Mucosa of descending colon (tissue), 3 donors: Measurements from ENCODE around the gene PTP4A2. TPM values are rescaled to one million over a fixed set of nuclear protein-coding genes. Genes with fewer than 3 reads are reported as not detected.
"Not testable (repeated sequence)": the region's sequence is repeated elsewhere in the genome, so short reads cannot be mapped to it uniquely, and the experiment has no call there.

ENCODE experiments used
- ATAC-seq: fragments of 200-7000 bp; cut with Tn5 transposase; one replicate; pipeline ENCODE4 v1.9.1; 2020; ENCODE audit warnings: mild to moderate bottlenecking, moderate library complexity
- DNase-seq, 3 donors: peaks; one replicate each; pipeline ENCODE4 v3.0.0-alpha.2; 2020
- H3K36me3 ChIP-seq: fragments of 200-600 bp; one replicate; pipeline ENCODE4 v1.8.0; 2021; ENCODE audit warnings: low read depth, mild to moderate bottlenecking
- H3K4me1 ChIP-seq: fragments of 200-600 bp; one replicate; pipeline ENCODE4 v1.8.0; 2021; ENCODE audit warnings: low read depth, mild to moderate bottlenecking
- H3K4me3 ChIP-seq: fragments of 200-600 bp; one replicate; pipeline ENCODE4 v1.8.0; 2021; ENCODE audit warnings: mild to moderate bottlenecking
- H3K9me3 ChIP-seq: fragments of 200-600 bp; one replicate; pipeline ENCODE4 v1.8.0; 2021; ENCODE audit warnings: mild to moderate bottlenecking
- intact Hi-C, 2 donors: fragments of 100-400 bp; cut with DNase I in 1 of 2; cut with micrococcal nuclease in 1 of 2; formaldehyde crosslinking; loops; one replicate each; pipeline versions ENCODE4 v1.11.0 to v1.11.1; 2022; cut with DNase I, micrococcal nuclease
- total RNA-seq, 3 donors: library from RNA; stranded (reverse); fragmentation: NEBNext Ultra II Directional in 2 of 3; extraction: Animal tissue kit (Norgen Biotek cat#: 25700) in 2 of 3; gene quantifications; one replicate each; pipeline versions ENCODE4 v1.2.1 to v1.2.4, GENCODE V29; 2021 to 2023
- TF ChIP-seq, protein P1 (sequence below): fragments of 200-600 bp; IDR thresholded peaks from one replicate; pipeline ENCODE4 v1.8.0; 2022; ENCODE audit warnings: antibody characterized with exemption, mild to moderate bottlenecking
- donor health status: DM: no; HTN: no; CAD: no; lungs with moderate emphysema.
- donor health status: DM: no; HTN: no; CAD: no.
- donor health status: DM: no; HTN: yes; CAD: no.

The PTP4A2 gene
- total RNA-seq, 3 donors from 2014 or later: 211 to 307 (median 298) TPM

DNA sequence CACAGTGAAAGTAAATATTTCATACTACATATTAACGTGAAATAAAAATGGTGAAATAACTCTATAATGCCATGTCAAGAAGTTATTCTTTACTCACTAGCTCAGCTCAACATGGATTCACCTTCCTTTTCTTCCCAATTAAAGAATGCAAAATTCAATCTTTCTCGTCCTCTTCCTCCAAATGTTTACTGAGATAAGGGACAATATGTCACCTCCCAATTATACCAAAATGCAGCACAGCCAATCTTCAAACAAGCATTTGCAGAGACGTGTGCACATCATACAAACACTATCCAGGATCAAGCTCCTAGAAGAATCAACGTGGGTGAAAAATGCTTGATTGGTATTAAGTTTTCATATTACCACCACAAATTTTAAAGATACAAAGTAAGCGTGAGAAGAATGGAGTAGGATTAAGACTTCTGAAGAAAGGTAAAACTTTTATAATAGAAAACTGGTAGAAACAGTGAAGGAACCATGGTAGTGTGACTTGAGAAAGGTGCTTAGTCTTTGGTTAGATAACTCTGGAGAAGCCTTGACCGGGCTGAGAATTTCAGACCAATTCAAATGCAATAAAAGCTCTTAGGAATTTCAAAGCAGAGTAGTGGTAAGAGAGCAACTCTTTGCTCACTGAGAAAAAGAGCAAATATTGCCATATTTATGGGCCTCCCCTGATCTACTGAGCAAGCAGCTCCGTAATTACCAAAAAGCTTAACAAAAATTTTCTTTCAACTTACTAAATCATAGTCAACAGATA, 7.2 kb downstream of the PTP4A2 start:
- intact Hi-C loops: no loop called here
- no peak for ATAC-seq
- no peaks in the 10 kb centered on the region for H3K36me3 ChIP-seq
- TF ChIP-seq, protein P1, sequence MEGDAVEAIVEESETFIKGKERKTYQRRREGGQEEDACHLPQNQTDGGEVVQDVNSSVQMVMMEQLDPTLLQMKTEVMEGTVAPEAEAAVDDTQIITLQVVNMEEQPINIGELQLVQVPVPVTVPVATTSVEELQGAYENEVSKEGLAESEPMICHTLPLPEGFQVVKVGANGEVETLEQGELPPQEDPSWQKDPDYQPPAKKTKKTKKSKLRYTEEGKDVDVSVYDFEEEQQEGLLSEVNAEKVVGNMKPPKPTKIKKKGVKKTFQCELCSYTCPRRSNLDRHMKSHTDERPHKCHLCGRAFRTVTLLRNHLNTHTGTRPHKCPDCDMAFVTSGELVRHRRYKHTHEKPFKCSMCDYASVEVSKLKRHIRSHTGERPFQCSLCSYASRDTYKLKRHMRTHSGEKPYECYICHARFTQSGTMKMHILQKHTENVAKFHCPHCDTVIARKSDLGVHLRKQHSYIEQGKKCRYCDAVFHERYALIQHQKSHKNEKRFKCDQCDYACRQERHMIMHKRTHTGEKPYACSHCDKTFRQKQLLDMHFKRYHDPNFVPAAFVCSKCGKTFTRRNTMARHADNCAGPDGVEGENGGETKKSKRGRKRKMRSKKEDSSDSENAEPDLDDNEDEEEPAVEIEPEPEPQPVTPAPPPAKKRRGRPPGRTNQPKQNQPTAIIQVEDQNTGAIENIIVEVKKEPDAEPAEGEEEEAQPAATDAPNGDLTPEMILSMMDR: no peak
- no peak overlapping the region for H3K4me3 ChIP-seq
- DNase-seq: no peak
- H3K9me3 ChIP-seq: no peaks in the 10 kb centered on the region
- peaks cover 74% of the 10 kb centered on the region for H3K4me1 ChIP-seq

DNA sequence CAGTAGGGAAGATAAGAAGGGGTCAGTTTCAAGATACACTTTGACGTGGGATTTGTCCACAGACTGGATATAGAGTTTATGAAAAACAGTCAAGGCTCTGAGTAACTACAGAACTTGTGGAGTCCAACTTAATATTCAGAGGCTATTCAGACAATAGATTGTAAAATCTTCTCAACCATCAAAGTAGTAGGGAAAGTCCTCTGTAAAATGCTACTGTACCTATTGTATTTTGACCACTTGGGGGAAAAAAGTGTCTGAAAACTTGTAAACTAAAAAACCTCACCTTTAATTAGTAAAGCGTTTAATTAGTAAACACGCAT, 10.5 kb downstream of the PTP4A2 start:
- no peak for DNase-seq
- Histone ChIP-seq H3K4me1 (peaks cover 75% of the 10 kb centered on the region), H3K9me3 (no peaks in the 10 kb centered on the region), H3K36me3 (no peaks in the 10 kb centered on the region), H3K4me3 (no peak overlapping the region)
- intact Hi-C loops: no loop called here
- no peak for ATAC-seq
- TF ChIP-seq, protein P1: no peak

DNA sequence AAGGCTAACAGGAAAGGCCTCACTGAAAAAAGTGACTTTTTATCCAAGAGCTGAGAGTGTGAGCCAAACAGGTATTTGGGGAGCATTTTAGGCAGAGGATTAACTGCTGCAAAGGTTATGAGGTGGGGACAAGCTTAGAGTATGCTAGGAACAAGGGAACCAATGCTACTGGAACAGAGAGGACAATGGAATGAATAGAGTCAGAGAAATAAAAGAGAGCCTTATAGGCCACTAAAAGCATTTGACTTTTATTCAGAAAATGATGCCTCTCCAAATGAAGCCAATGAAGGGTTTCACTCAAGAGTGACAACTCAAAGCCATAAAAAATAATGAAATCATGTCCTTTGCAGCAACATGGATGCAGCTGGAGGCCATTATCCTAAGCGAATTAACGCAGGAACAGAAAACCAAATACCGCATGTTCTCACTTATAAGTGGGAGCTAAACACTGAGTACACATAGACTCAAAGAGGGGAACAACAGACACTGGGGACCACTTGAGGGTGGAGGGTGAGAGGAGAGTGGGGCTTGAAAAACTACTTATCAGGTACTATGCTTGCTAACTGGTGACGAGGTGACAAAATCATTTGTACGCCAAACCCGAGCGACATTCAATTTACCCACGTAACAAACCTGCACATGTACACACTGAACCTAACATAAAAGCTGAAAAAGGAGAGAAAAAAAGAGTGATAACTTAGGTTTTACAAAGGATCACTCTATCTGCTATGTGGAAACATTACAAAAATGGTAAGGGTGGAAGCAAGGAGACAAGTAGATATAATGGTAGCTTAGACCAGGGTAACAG, 11.1 kb downstream of the PTP4A2 start:
- no peak for ATAC-seq
- Histone ChIP-seq H3K4me1 (peaks cover 74% of the 10 kb centered on the region), H3K9me3 (no peaks in the 10 kb centered on the region), H3K4me3 (no peak overlapping the region), H3K36me3 (no peaks in the 10 kb centered on the region)
- TF ChIP-seq, protein P1: no peak
- DNase-seq: no peak
- intact Hi-C loops: no loop called here

DNA sequence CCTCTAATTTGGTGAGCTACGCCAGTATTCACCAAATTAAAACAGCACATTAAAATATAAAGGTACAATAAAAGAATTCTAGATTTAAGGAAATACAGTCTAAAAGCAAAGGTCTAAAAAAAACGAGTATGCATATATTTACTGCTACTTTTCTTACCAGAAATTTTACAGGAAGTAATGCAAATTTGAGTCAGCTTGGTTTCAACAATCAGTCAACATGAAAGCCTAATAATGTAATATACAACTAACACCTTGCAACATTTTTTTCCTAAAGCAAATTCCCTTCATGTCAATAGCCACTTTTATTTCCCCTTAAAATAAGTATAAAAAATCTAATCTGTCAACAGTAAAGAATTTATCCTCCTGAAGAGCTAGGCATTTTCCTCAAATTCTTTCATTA, 11.9 kb downstream of the PTP4A2 start:
- no peaks in the 10 kb centered on the region for H3K36me3 ChIP-seq
- TF ChIP-seq, protein P1: no peak
- H3K4me3 ChIP-seq: no peak overlapping the region
- H3K9me3 ChIP-seq: no peaks in the 10 kb centered on the region
- ATAC-seq (no peak), DNase-seq (no peak)
- H3K4me1 ChIP-seq: peaks cover 74% of the 10 kb centered on the region
- intact Hi-C loops: no loop called here

DNA sequence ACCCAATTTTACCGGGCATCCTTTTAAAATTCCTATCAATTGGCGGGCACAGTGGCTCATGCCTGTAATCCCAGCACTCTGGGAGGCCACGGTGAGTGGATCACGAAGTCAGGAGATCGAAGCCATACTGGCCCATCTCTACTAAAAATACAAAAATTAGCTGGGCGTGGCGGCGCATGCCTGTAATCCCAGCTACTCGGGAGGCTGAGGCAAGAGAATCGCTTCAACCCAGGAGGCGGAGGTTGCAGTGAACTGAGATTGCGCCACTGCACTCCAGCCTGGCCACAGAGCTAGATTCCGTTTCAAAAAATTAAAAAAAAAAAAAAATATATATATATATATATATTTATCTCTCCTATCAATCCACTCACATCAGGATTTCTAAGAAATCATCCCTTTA, 12.3 kb downstream of the PTP4A2 start:
- DNase-seq, H3K4me3 ChIP-seq, ATAC-seq, intact Hi-C loops, H3K9me3 ChIP-seq, H3K36me3 ChIP-seq: not testable (repeated sequence)
- peaks cover 75% of the 10 kb centered on the region for H3K4me1 ChIP-seq

DNA sequence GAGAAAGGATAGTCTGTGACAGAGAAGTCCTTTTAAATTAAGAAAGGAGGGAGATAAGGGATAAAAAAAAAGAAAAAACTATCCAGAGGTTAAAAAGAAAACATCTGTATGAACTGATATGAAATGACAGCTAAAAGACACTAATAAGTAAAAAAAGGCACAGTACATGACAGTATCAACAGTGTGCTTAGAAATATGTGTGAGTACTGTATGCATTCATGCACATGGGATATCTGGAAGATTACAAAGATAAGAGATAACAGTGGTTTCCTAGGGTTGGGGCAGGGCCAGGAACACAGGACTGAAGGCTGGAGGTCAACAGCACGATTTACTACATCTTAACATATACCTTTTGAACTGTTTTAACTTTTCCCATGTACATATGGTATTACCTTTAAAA, 13.3 kb downstream of the PTP4A2 start:
- Histone ChIP-seq H3K4me3 (no peak overlapping the region), H3K36me3 (no peaks in the 10 kb centered on the region), H3K4me1 (peaks cover 79% of the 10 kb centered on the region), H3K9me3 (no peaks in the 10 kb centered on the region)
- TF ChIP-seq, protein P1: no peak
- DNase-seq (no peak), ATAC-seq (peak; percentile 78)
- intact Hi-C loops: no loop called here
